Ishikawa (cell line): ENCODE measurements around the gene ST14.

Source experiments
- CEBPB ChIP-seq: IDR thresholded peaks from 2 replicates; pipeline ENCODE4 v1.6.1; 2012
- CREB1 ChIP-seq: IDR thresholded peaks from 2 replicates; pipeline ENCODE4 v1.6.1; 2012; ENCODE audit warnings: low read depth
- EGR1 ChIP-seq: IDR thresholded peaks from 2 replicates; pipeline ENCODE4 v1.6.1; 2012
- EP300 ChIP-seq: IDR thresholded peaks from 2 replicates; pipeline ENCODE4 v1.6.1; 2012; ENCODE audit warnings: borderline replicate concordance
- FOXM1 ChIP-seq: IDR thresholded peaks from 2 replicates; pipeline ENCODE4 v1.6.1; 2012; ENCODE audit warnings: low read depth, borderline replicate concordance
- NFIC ChIP-seq: IDR thresholded peaks from 2 replicates; pipeline ENCODE4 v1.6.1; 2012
- RAD21 ChIP-seq: IDR thresholded peaks from 2 replicates; pipeline ENCODE4 v1.6.1; 2012; ENCODE audit warnings: low read depth
- TAF1 ChIP-seq: IDR thresholded peaks from 2 replicates; pipeline ENCODE4 v1.6.1; 2012; ENCODE audit warnings: low read depth, mild to moderate bottlenecking
- TCF12 ChIP-seq: IDR thresholded peaks from 2 replicates; pipeline ENCODE4 v1.6.1; 2012; ENCODE audit warnings: low read depth
- TEAD4 ChIP-seq: IDR thresholded peaks from 2 replicates; pipeline ENCODE4 v1.6.1; 2012
- YY1 ChIP-seq: IDR thresholded peaks from 2 replicates; pipeline ENCODE4 v1.6.1; 2012; ENCODE audit warnings: low read depth
- ZBTB7A ChIP-seq: IDR thresholded peaks from 2 replicates; pipeline ENCODE4 v1.6.1; 2012; ENCODE audit warnings: low read depth
- TF ChIP-seq, protein P1 (sequence below): IDR thresholded peaks from 2 replicates; pipeline ENCODE4 v1.6.1; 2012; ENCODE audit warnings: low read depth, mild to moderate bottlenecking
- TF ChIP-seq, protein P2 (sequence below): IDR thresholded peaks from 2 replicates; pipeline ENCODE4 v1.6.1; 2012
- TF ChIP-seq, protein P3 (sequence below): IDR thresholded peaks from 2 replicates; pipeline ENCODE4 v1.6.1; 2012

The ST14 gene

GRCh38 chr11:130114726-130115125, 44.9 kb upstream of the ST14 start:
- TF ChIP-seq, protein P1, sequence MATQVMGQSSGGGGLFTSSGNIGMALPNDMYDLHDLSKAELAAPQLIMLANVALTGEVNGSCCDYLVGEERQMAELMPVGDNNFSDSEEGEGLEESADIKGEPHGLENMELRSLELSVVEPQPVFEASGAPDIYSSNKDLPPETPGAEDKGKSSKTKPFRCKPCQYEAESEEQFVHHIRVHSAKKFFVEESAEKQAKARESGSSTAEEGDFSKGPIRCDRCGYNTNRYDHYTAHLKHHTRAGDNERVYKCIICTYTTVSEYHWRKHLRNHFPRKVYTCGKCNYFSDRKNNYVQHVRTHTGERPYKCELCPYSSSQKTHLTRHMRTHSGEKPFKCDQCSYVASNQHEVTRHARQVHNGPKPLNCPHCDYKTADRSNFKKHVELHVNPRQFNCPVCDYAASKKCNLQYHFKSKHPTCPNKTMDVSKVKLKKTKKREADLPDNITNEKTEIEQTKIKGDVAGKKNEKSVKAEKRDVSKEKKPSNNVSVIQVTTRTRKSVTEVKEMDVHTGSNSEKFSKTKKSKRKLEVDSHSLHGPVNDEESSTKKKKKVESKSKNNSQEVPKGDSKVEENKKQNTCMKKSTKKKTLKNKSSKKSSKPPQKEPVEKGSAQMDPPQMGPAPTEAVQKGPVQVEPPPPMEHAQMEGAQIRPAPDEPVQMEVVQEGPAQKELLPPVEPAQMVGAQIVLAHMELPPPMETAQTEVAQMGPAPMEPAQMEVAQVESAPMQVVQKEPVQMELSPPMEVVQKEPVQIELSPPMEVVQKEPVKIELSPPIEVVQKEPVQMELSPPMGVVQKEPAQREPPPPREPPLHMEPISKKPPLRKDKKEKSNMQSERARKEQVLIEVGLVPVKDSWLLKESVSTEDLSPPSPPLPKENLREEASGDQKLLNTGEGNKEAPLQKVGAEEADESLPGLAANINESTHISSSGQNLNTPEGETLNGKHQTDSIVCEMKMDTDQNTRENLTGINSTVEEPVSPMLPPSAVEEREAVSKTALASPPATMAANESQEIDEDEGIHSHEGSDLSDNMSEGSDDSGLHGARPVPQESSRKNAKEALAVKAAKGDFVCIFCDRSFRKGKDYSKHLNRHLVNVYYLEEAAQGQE, result no peak
- no peak for TF ChIP-seq FOXM1
- TF ChIP-seq, protein P2, sequence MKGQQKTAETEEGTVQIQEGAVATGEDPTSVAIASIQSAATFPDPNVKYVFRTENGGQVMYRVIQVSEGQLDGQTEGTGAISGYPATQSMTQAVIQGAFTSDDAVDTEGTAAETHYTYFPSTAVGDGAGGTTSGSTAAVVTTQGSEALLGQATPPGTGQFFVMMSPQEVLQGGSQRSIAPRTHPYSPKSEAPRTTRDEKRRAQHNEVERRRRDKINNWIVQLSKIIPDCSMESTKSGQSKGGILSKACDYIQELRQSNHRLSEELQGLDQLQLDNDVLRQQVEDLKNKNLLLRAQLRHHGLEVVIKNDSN, result no peak
- TF ChIP-seq ZBTB7A, result no peak
- TF ChIP-seq YY1, result no peak
- TF ChIP-seq CEBPB, result no peak
- TF ChIP-seq EGR1, result no peak
- TF ChIP-seq TAF1, result no peak
- no peak for TF ChIP-seq TCF12
- no peak for TF ChIP-seq CREB1
- TF ChIP-seq RAD21, result no peak
- no peak for TF ChIP-seq TEAD4
- TF ChIP-seq, protein P3, sequence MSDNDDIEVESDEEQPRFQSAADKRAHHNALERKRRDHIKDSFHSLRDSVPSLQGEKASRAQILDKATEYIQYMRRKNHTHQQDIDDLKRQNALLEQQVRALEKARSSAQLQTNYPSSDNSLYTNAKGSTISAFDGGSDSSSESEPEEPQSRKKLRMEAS, result no peak

GRCh38 chr11:130115218-130115617, 44.4 kb upstream of the ST14 start:
- TF ChIP-seq YY1 (no peak), FOXM1 (no peak), CREB1 (no peak), TAF1 (no peak), RAD21 (no peak), TCF12 (no peak), EGR1 (no peak), ZBTB7A (no peak), CEBPB (no peak), EP300 (no peak), NFIC (no peak)
- TF ChIP-seq, protein P2, result no peak
- TF ChIP-seq, protein P1, result no peak

GRCh38 chr11:130118165-130118564, 41.4 kb upstream of the ST14 start:
- TF ChIP-seq RAD21, result no peak
- TF ChIP-seq, protein P3, result no peak
- no peak for TF ChIP-seq TAF1
- TF ChIP-seq TCF12, result no peak
- TF ChIP-seq, protein P2, result no peak
- TF ChIP-seq ZBTB7A, result no peak
- no peak for TF ChIP-seq FOXM1
- no peak for TF ChIP-seq TEAD4
- TF ChIP-seq, protein P1, result no peak

- TF ChIP-seq, protein P1, result no peak
- TF ChIP-seq CREB1 (no peak), TCF12 (no peak), RAD21 (no peak), ZBTB7A (no peak), TAF1 (no peak), EGR1 (no peak), CEBPB (no peak), NFIC (no peak), YY1 (no peak), EP300 (no peak), FOXM1 (no peak), TEAD4 (no peak)
- TF ChIP-seq, protein P2, result no peak
- TF ChIP-seq, protein P3, result no peak
Measured at GRCh38 chr11:130118636-130119387, 40.8 kb upstream of the ST14 start.
